Iris pigment epithelial cell (primary cell): Measurements from ENCODE around the gene C1orf167.

Experiments
- DNase-seq: peaks from one replicate; pipeline ENCODE4 v3.0.0-alpha.2; 2011; ENCODE audit warnings: low read depth

C1orf167 gene

GRCh38 chr1:11786168-11786567, 24.2 kb downstream of the C1orf167 start:
- no peak for DNase-seq

- peak; percentile 53 for DNase-seq
Observed at GRCh38 chr1:11787251-11787803, 25.3 kb downstream of the C1orf167 start.

GRCh38 chr1:11787804-11788436, 25.9 kb downstream of the C1orf167 start:
- DNase-seq, result no peak

GRCh38 chr1:11788549-11789053, 26.6 kb downstream of the C1orf167 start:
- no peak for DNase-seq

- no peak for DNase-seq
Observed at GRCh38 chr1:11789126-11790067, 27.4 kb downstream of the C1orf167 start.

- no peak for DNase-seq
Observed at GRCh38 chr1:11790101-11790879, 28.3 kb downstream of the C1orf167 start.

GRCh38 chr1:11790880-11791715, 29.1 kb downstream of the C1orf167 start:
- DNase-seq, result peak; percentile 78

- DNase-seq, result no peak
Observed at GRCh38 chr1:11792106-11792505, 30.1 kb downstream of the C1orf167 start.

- DNase-seq, result no peak
Observed at GRCh38 chr1:11793819-11794218, 31.8 kb downstream of the C1orf167 start.

- DNase-seq, result no peak
Observed at GRCh38 chr1:11794446-11795237, 32.6 kb downstream of the C1orf167 start.

GRCh38 chr1:11795238-11795890, 33.4 kb downstream of the C1orf167 start:
- no peak for DNase-seq

- DNase-seq, result peak; percentile 46
Observed at GRCh38 chr1:11796036-11796828, 34.2 kb downstream of the C1orf167 start.

GRCh38 chr1:11797525-11798216, 35.7 kb downstream of the C1orf167 start:
- peak; percentile 56 for DNase-seq

- no peak for DNase-seq
Observed at GRCh38 chr1:11799099-11799498, 37.1 kb downstream of the C1orf167 start.

GRCh38 chr1:11799896-11800295, 37.9 kb downstream of the C1orf167 start:
- no peak for DNase-seq

GRCh38 chr1:11800391-11800755, 38.4 kb downstream of the C1orf167 start:
- no peak for DNase-seq

GRCh38 chr1:11800756-11801433, 38.9 kb downstream of the C1orf167 start:
- DNase-seq, result no peak

- DNase-seq, result peak; percentile 28
Observed at GRCh38 chr1:11802616-11802972, 40.6 kb downstream of the C1orf167 start.
